Measurements from ENCODE around the gene CYBC1.

- TF ChIP-seq CTCF (IDR thresholded peaks at IDR 0.05 in 4 of 5, conservative IDR thresholded peaks at IDR 0.05 in 1 of 5): no peak
- TF ChIP-seq POLR2A (IDR thresholded peaks at IDR 0.05): no peak
Observed at GRCh38 chr17:82446649-82447048, 3.9 kb downstream of the CYBC1 start.
